SW480 (cell line): Measurements from ENCODE around the gene MYO7A.
A peak's percentile ranks its signal among the peaks of the same experiment; 100 is the strongest.

Experiments
- DNase-seq: peaks from one replicate; pipeline ENCODE4 v3.0.0-alpha.2; 2016; ENCODE audit warnings: low spot score

The MYO7A gene

GRCh38 chr11:77147036-77147315 is 18.9 kb downstream of the MYO7A start:
- no peak for DNase-seq

- DNase-seq: peak; percentile 60
Observed at GRCh38 chr11:77147668-77148321, 19.7 kb downstream of the MYO7A start.

- DNase-seq: no peak
Observed at GRCh38 chr11:77148963-77149715, 21.1 kb downstream of the MYO7A start.

- no peak for DNase-seq
Observed at GRCh38 chr11:77149716-77150392, 21.8 kb downstream of the MYO7A start.

- no peak for DNase-seq
Observed at GRCh38 chr11:77150836-77151235, 22.8 kb downstream of the MYO7A start.

GRCh38 chr11:77151804-77152509 is 23.9 kb downstream of the MYO7A start:
- peak; percentile 35 for DNase-seq

- DNase-seq: peak; percentile 26
Observed at GRCh38 chr11:77152846-77153245, 24.8 kb downstream of the MYO7A start.

DNA sequence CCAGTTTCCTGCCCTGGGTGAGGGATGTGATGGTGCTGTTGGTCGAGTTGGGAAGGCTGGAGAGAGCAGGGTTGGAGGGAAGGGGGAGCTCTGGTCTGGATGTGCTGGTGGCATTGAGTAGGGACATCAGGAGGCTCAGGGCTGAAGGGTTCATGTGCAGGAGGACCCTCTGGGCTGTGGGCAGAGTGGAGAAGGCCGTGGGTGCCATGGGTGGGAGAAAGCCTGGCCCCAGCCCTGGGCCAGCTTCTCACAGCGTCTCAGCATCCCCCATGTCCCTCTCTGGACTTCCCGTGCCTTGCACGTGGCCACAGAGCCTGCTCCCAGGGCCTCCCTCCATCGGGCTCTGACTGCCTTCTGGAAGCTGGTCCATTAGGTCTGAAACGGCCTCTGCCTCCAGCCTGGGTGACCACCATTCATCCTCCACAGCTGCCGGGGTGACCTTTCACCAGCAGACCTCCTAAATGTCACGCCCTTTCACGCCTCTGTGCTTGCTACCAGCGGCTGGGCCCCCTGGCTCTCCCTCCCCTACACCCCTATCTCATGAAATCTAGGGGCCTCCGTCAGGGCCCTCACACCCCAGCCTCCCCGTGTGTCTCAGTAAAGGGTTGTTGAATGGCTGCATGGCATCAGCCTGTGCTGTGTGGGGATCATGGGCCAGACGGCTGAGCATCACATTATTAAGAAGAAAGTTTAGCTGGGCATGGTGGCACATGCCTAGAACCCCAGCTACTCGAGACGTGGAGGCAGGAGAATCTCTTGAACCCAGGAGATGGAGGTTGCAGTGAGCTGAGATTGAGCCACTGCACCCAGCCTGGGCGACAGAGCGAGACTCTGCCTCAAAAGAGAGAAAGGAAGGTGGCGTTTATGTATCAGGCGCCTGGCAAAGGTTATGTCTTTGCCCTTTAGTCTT is 25.5 kb downstream of the MYO7A start:
- DNase-seq: no peak

GRCh38 chr11:77154381-77155081 is 26.5 kb downstream of the MYO7A start:
- DNase-seq: no peak

- DNase-seq: no peak
Observed at GRCh38 chr11:77155082-77155475, 27.0 kb downstream of the MYO7A start.

- no peak for DNase-seq
Observed at GRCh38 chr11:77155556-77156130, 27.6 kb downstream of the MYO7A start.

DNA sequence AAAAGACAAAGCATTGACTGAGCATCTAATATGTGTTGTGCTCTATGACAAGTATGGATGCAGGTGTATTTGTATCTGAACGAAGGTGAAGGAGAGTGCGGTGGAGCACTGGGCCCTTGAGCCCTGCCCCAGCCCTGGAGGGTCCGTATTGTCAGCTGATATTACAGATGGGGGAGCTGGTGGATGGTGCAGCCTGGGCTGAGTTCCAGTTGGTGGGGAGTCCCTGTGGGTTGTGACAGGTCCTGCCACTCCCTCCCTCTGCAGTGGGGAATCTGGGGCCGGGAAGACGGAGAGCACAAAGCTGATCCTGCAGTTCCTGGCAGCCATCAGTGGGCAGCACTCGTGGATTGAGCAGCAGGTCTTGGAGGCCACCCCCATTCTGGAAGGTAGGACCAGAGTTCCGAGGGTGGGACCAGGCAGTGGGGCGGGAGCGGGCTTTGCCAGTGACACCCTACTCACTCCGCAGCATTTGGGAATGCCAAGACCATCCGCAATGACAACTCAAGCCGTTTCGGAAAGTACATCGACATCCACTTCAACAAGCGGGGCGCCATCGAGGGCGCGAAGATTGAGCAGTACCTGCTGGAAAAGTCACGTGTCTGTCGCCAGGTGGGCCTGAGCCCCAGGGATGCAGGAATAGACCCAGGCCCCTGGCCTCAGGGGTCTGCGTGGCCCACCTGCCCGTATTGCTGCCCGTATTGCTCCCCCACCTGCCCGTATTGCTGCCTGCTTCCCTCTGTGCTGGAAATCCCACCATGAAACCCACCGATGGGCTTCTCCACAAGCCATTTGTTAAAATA is 28.6 kb downstream of the MYO7A start:
- DNase-seq: no peak

- DNase-seq: no peak
Observed at GRCh38 chr11:77158041-77158695, 30.1 kb downstream of the MYO7A start.

DNA sequence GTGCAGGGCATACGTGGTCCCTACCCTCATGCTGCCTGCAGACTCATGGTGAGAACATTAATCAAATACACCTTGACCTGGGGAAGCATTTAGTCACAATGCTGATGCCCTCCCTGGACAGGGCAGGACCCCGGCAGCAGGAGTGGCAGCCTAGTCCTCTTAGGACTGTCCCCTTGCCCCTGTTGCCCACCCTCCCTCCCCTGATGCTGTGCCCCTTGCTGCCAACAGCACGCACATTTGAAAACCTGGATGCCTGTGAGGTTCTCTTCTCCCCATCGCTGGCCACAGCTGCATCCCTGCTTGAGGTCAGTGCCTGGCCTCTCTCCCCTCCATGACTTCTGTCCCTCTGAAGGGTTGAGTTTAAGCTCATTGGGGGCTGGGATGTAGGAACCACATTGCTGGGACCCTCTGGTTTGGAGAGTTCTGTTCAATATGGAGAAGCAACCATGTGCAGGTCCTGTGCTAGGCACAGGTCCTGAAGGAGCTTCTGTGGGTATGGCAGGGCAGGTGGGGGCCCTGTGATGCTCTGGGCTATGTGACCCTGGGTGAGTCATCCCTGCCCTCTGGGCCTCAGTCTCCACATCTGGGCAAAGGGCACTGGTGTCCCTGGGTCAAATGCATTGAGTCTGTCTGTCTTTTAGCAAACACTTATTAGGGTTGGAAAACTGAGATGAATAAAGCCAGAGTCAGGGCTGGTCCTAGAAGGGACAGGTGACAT is 31.3 kb downstream of the MYO7A start:
- DNase-seq: no peak

GRCh38 chr11:77159937-77160495 is 32.0 kb downstream of the MYO7A start:
- no peak for DNase-seq

DNA sequence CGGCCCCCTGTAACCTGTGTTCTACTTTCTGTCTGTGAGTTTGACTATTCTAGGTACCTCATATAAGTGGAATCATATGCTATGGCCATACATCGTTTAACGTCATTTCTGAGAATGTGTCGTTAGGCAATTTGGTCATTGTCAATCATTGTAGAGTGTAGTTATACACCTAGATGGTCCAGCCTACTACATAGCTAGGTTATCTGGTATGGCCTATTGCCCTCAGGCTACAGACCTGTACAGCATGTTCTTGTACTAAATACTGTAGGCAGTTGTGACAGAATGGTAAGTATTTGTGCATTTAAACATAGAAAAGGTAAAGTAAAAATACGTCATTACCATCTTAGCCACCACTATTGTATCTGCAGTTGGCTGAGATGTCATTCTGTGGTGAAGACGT is 35.2 kb downstream of the MYO7A start:
- no peak for DNase-seq

GRCh38 chr11:77165066-77165465 is 37.0 kb downstream of the MYO7A start:
- no peak for DNase-seq

DNA sequence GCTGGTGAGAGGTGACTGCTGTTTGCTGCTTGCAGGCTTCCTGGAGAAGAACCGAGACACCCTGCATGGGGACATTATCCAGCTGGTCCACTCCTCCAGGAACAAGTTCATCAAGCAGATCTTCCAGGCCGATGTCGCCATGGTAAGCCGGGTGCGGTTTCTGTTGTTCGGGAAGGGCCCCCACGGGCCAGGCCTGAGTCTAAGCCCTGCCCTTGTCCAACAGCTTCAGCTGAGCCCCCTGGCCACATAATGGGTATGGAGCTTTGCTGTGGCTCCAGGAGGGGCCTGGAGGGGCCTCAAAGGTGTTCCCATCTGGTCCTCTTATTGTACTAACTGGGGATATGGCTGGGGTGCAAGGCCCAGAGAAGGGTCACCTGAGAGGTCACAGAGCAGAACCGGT is 38.0 kb downstream of the MYO7A start:
- DNase-seq: no peak
